Calu3 (cell line): ENCODE data around the gene PKIB. TPM values are rescaled to one million over a fixed set of nuclear protein-coding genes. Genes with fewer than 3 reads are reported as not detected.

Experiments
- BruUV-seq: library from RNA; stranded (reverse); fragments of 400-500 nt; replicated peaks from 2 replicates; lab custom pipeline; 2021; lab: Mats Ljungman, UMichigan
- CTCF ChIA-PET: fragments of 300-600 bp; sonication (Branson Sonifier 250); formaldehyde crosslinking; loops from one replicate; lab custom pipeline; 2022; ENCODE audit warnings: antibody characterized with exemption; lab: Charles Lee
- DNase-seq: peaks from one replicate; pipeline ENCODE4 v3.0.0; 2022
- H3K27ac Mint-ChIP-seq: one replicate; pipeline ENCODE4 v1.8.0; 2022; ENCODE audit warnings: mixed read lengths; ENCODE audit not compliant: unreplicated experiment
- H3K27me3 Mint-ChIP-seq: one replicate; pipeline ENCODE4 v1.8.0; 2022; ENCODE audit warnings: mixed read lengths; ENCODE audit not compliant: unreplicated experiment
- H3K36me3 Mint-ChIP-seq: one replicate; pipeline ENCODE4 v1.8.0; 2022; ENCODE audit warnings: mild to moderate bottlenecking, moderate library complexity, mixed read lengths; ENCODE audit not compliant: insufficient read depth, unreplicated experiment
- H3K4me1 Mint-ChIP-seq: one replicate; pipeline ENCODE4 v1.8.0; 2022; ENCODE audit warnings: mild to moderate bottlenecking, low read depth, mixed read lengths; ENCODE audit not compliant: unreplicated experiment
- H3K4me3 Mint-ChIP-seq: one replicate; pipeline ENCODE4 v1.8.0; 2022; ENCODE audit warnings: mild to moderate bottlenecking, low read depth, moderate library complexity, mixed read lengths; ENCODE audit not compliant: unreplicated experiment
- H3K9me3 Mint-ChIP-seq: one replicate; pipeline ENCODE4 v1.8.0; 2022; ENCODE audit warnings: low read depth, mixed read lengths; ENCODE audit not compliant: unreplicated experiment
- intact Hi-C: fragments of 100-400 bp; cut with micrococcal nuclease; formaldehyde crosslinking; loops from one replicate; pipeline ENCODE4 v1.10.0; 2022; ENCODE audit not compliant: unreplicated experiment
- total RNA-seq: library from RNA; stranded (reverse); gene quantifications from 2 replicates; pipeline ENCODE4 v1.2.3, GENCODE V29; 2022
- TF ChIP-seq, protein P1 (sequence below): fragments of 200-600 bp; IDR thresholded peaks from one replicate; pipeline ENCODE4 v1.8.0; 2022; ENCODE audit warnings: antibody characterized with exemption; ENCODE audit not compliant: unreplicated experiment

PKIB gene
- total RNA-seq, 1 experiment from 2014 or later = 17.2 TPM

GRCh38 chr6:122676146-122676545 lies 65.9 kb downstream of the PKIB start:
- intact Hi-C loops = no loop called here
- CTCF ChIA-PET = no interaction called here

GRCh38 chr6:122676688-122677087 lies 66.5 kb downstream of the PKIB start:
- CTCF ChIA-PET = no interaction called here
- no peaks in the 10 kb centered on the region for H3K36me3 Mint-ChIP-seq
- TF ChIP-seq, protein P1, sequence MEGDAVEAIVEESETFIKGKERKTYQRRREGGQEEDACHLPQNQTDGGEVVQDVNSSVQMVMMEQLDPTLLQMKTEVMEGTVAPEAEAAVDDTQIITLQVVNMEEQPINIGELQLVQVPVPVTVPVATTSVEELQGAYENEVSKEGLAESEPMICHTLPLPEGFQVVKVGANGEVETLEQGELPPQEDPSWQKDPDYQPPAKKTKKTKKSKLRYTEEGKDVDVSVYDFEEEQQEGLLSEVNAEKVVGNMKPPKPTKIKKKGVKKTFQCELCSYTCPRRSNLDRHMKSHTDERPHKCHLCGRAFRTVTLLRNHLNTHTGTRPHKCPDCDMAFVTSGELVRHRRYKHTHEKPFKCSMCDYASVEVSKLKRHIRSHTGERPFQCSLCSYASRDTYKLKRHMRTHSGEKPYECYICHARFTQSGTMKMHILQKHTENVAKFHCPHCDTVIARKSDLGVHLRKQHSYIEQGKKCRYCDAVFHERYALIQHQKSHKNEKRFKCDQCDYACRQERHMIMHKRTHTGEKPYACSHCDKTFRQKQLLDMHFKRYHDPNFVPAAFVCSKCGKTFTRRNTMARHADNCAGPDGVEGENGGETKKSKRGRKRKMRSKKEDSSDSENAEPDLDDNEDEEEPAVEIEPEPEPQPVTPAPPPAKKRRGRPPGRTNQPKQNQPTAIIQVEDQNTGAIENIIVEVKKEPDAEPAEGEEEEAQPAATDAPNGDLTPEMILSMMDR = no peak
- BruUV-seq = no TSS peak
- H3K4me1 Mint-ChIP-seq = peaks cover 19% of the 10 kb centered on the region
- DNase-seq = no peak
- H3K27me3 Mint-ChIP-seq = no peaks in the 10 kb centered on the region
- H3K27ac Mint-ChIP-seq = no peak overlapping the region
- intact Hi-C loops = no loop called here
- no peak overlapping the region for H3K4me3 Mint-ChIP-seq
- peaks cover 2% of the 10 kb centered on the region for H3K9me3 Mint-ChIP-seq

More at GRCh38 chr6:122676146-122676545, 65.9 kb downstream of the PKIB start:
- Mint-ChIP-seq H3K27ac (no peak overlapping the region), H3K27me3 (no peaks in the 10 kb centered on the region), H3K4me1 (peaks cover 19% of the 10 kb centered on the region), H3K4me3 (no peak overlapping the region), H3K9me3 (peaks cover 2% of the 10 kb centered on the region), H3K36me3 (no peaks in the 10 kb centered on the region)
- DNase-seq = no peak
- BruUV-seq = no TSS peak
- TF ChIP-seq, protein P1 = no peak

DNA sequence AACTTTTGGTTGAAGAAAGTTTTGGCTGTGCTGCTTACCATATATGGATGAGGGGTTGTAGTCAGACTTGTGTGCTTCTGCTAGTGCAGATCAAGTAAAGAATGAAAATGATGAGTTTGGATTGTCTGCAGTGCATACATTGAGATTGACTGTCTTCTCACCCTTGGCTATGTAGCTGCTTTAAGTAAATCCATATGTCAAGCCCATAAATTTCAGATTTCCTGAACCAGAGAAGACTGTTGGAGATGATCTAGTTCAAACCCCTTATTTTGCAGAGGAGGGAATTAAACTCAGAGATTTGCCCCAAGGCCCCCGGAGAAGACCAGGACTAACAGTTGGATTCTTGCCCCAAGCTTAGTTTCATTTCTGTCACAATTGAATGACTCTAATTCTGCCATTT lies 67.2 kb downstream of the PKIB start:
- CTCF ChIA-PET = interaction anchor here (0.7 kb wide), 1 partner anchor 826 kb away, joined by 10 read pairs; no protein-coding TSS in a partner anchor
- intact Hi-C loops = no loop called here
- Mint-ChIP-seq H3K27me3 (no peaks in the 10 kb centered on the region), H3K4me1 (peaks cover 19% of the 10 kb centered on the region), H3K36me3 (no peaks in the 10 kb centered on the region), H3K4me3 (no peak overlapping the region), H3K27ac (no peak overlapping the region), H3K9me3 (peaks cover 2% of the 10 kb centered on the region)
- no peak for DNase-seq
- TF ChIP-seq, protein P1 = no peak
- no TSS peak for BruUV-seq

GRCh38 chr6:122678841-122679240 lies 68.6 kb downstream of the PKIB start:
- no peak overlapping the region for H3K4me3 Mint-ChIP-seq
- no peak for DNase-seq
- no TSS peak for BruUV-seq
- CTCF ChIA-PET = interaction anchor here (0.8 kb wide), 1 partner anchor 17 kb away, joined by 3 read pairs; no protein-coding TSS in a partner anchor
- H3K27me3 Mint-ChIP-seq = no peaks in the 10 kb centered on the region
- TF ChIP-seq, protein P1 = no peak
- intact Hi-C loops = no loop called here
- no peak overlapping the region for H3K27ac Mint-ChIP-seq
- H3K36me3 Mint-ChIP-seq = no peaks in the 10 kb centered on the region
- H3K4me1 Mint-ChIP-seq = peaks cover 22% of the 10 kb centered on the region
- no peaks in the 10 kb centered on the region for H3K9me3 Mint-ChIP-seq
